ENCODE measurements around the gene MAST4. TPM values are rescaled to one million over a fixed set of nuclear protein-coding genes. Genes with fewer than 3 reads are reported as not detected.

MAST4 gene
- total and polyA plus RNA-seq, 2 of the 13 experiments (the other 11 are each of a cell fraction or from before 2014, with no cell fraction given), result 3.4 to 3.7 TPM

- ChIA-PET POLR2A (no interaction called here), CTCF (ENCODE audit: low intra/inter-chr PET ratio, low total read pairs) (no interaction called here)
- Histone ChIP-seq H2AFZ (ENCODE audit: low read length) (no peak overlapping the region), H3K79me2 (ENCODE audit: insufficient read depth, low read length) (no peaks in the 10 kb centered on the region), H4K20me1 (ENCODE audit: insufficient read depth, low read length) (no peaks in the 10 kb centered on the region), H3K4me2 (ENCODE audit: low read depth, low read length) (no peak overlapping the region), H3K27me3 (ENCODE audit: control insufficient read depth in 1 of 2, insufficient read depth in 2 of 2, low read length in 2 of 2) (peaks cover 0 to 18% of the 10 kb centered on the region in 2 experiments; a peak in 3 of 5 replicates), H3K9ac (ENCODE audit: insufficient read depth, low read depth, low read length) (no peak overlapping the region), H3K4me3 (replicated peaks in 1 of 3; ENCODE audit: insufficient read depth in 1 of 3, low read depth in 2 of 3, low read length in 3 of 3) (no peak overlapping the region), H3K9me3 (ENCODE audit: low read length) (no peaks in the 10 kb centered on the region), H3K27ac (ENCODE audit: extremely low read length, insufficient read depth, low read length) (no peak overlapping the region), H3K36me3 (replicated peaks in 1 of 2; ENCODE audit: control insufficient read depth in 1 of 2, insufficient read depth in 2 of 2, low read length in 2 of 2) (no peaks in the 10 kb centered on the region), H3K4me1 (ENCODE audit: insufficient read depth, low read length) (no peaks in the 10 kb centered on the region)
- intact Hi-C loops (cut with micrococcal nuclease; ENCODE audit: unreplicated experiment), result no loop called here
- FAIRE-seq (no peak), DNase-seq (ENCODE audit: low spot score) (no peak), ATAC-seq (no peak)
- no TSS peak for BruUV-seq (replicated peaks)
- in situ Hi-C loops (cut with HindIII; ENCODE audit: extremely low pct_ligation_motif_present, low pct_unique_long_range_greater_than_20kb), result no loop called here
- 0% methylated on average over 2 of the region's 2 CpGs for WGBS (ENCODE audit: low lambda C conversion rate)
- TF ChIP-seq ATF5 (CRISPR knock-in tag; IDR thresholded peaks at IDR 0.05; ENCODE audit: low read depth), result no peak
- TF ChIP-seq ZNF605 (CRISPR knock-in tag; IDR thresholded peaks at IDR 0.05), result no peak
- no peak for TF ChIP-seq TARDBP (CRISPR knock-in tag; IDR thresholded peaks at IDR 0.05)
- TF ChIP-seq ZFY (CRISPR knock-in tag; IDR thresholded peaks at IDR 0.05), result no peak
- no peak for TF ChIP-seq TBX2 (CRISPR knock-in tag; IDR thresholded peaks at IDR 0.05; ENCODE audit: borderline replicate concordance)
- no peak for TF ChIP-seq ZBED4 (CRISPR knock-in tag; IDR thresholded peaks at IDR 0.05; ENCODE audit: borderline replicate concordance)
- TF ChIP-seq MATR3 (CRISPR knock-in tag; IDR thresholded peaks at IDR 0.05), result no peak
These were observed 25.0 kb downstream of the MAST4 start for GRCh38 chr5:66621146-66621545.

Data from HepG2 (cell line).